ENCODE results near the gene IZUMO1.
A peak's percentile ranks its signal among the peaks of the same experiment; 100 is the strongest.

IZUMO1 gene

DNA sequence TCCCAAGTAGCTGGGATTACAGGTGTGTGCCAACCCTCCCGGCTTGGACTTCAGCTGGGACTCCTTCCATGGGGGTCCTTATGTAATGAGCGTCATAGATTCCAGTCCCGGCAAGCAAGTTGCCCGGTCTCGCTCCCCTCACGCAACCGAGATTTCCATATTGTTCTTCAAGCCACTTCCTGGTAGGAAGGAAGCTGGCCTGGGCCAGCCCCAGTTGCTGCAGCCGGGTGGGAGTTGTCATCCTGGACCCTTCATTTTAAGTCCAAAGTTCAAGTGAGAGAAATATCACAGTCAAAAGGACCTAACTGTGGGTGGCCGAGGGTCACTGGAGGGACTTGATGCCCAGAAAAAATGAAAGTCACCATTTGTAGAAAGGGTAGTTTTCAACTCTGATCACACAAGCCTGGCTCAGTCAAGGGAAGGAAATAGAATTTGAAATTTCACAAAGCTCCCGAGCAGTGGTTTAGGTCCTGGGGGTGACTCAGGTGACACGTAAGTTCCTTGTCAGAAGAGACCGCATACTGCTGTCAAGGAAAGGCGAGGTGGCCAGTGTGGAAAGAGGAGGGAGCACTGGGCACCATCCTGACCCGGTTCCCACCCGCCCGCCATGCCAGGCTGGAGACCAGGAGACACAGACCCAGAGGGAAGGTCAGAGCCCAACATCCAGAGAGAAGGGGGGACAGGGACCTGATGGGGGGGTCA lies 13.9 kb upstream of the IZUMO1 start:
- TF ChIP-seq, protein P1, sequence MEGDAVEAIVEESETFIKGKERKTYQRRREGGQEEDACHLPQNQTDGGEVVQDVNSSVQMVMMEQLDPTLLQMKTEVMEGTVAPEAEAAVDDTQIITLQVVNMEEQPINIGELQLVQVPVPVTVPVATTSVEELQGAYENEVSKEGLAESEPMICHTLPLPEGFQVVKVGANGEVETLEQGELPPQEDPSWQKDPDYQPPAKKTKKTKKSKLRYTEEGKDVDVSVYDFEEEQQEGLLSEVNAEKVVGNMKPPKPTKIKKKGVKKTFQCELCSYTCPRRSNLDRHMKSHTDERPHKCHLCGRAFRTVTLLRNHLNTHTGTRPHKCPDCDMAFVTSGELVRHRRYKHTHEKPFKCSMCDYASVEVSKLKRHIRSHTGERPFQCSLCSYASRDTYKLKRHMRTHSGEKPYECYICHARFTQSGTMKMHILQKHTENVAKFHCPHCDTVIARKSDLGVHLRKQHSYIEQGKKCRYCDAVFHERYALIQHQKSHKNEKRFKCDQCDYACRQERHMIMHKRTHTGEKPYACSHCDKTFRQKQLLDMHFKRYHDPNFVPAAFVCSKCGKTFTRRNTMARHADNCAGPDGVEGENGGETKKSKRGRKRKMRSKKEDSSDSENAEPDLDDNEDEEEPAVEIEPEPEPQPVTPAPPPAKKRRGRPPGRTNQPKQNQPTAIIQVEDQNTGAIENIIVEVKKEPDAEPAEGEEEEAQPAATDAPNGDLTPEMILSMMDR (conservative IDR thresholded peaks at IDR 0.05; ENCODE audit: low read depth, low read length): no peak
- H4K20me1 ChIP-seq (ENCODE audit: insufficient read depth): no peaks in the 10 kb centered on the region
- H3K79me2 ChIP-seq (ENCODE audit: insufficient read depth, low read depth): no peaks in the 10 kb centered on the region
- H3K27me3 ChIP-seq (ENCODE audit: insufficient read depth, low read depth): peaks cover 64% of the 10 kb centered on the region
- H3K4me1 ChIP-seq (ENCODE audit: low read depth, poor library complexity, severe bottlenecking): peaks cover 3% of the 10 kb centered on the region
- no peak overlapping the region for H3K27ac ChIP-seq
- H3K4me3 ChIP-seq (IDR thresholded peaks at IDR 0.05; ENCODE audit: insufficient read depth, low read depth, low read length): no peak overlapping the region
- H3K4me2 ChIP-seq: no peak overlapping the region
- H2AFZ ChIP-seq (ENCODE audit: low read depth): peak overlapping the region; percentile 18; the same call in 1 of the 2 replicates
- H3K36me3 ChIP-seq (ENCODE audit: insufficient read depth): no peaks in the 10 kb centered on the region
- H3K9ac ChIP-seq: no peak overlapping the region

DNA sequence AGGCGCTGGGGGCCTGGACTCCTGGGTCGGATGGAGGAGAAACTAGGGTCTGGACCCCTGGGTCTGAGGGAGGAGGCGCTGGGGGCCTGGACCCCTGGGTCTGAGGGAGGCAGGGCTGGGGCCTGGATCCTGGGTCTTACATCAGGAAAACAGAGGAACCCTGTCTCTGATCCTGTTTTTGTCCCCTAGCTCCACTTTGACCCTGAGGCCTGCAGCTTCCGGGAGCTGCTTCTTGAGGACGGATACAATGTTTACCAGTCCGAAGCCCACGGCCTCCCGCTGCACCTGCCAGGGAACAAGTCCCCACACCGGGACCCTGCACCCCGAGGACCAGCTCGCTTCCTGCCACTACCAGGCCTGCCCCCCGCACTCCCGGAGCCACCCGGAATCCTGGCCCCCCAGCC lies 11.0 kb upstream of the IZUMO1 start:
- Histone ChIP-seq H4K20me1 (ENCODE audit: insufficient read depth) (no peaks in the 10 kb centered on the region), H3K4me3 (IDR thresholded peaks at IDR 0.05; ENCODE audit: insufficient read depth, low read depth, low read length) (no peak overlapping the region), H3K27me3 (ENCODE audit: insufficient read depth, low read depth) (peaks cover 51% of the 10 kb centered on the region), H3K4me1 (ENCODE audit: low read depth, poor library complexity, severe bottlenecking) (peaks cover 14% of the 10 kb centered on the region), H3K79me2 (ENCODE audit: insufficient read depth, low read depth) (no peaks in the 10 kb centered on the region), H3K4me2 (no peak overlapping the region), H3K27ac (no peak overlapping the region), H3K36me3 (ENCODE audit: insufficient read depth) (no peaks in the 10 kb centered on the region), H2AFZ (ENCODE audit: low read depth) (no peak overlapping the region), H3K9ac (no peak overlapping the region)
- TF ChIP-seq, protein P1 (conservative IDR thresholded peaks at IDR 0.05; ENCODE audit: low read depth, low read length): no peak

DNA sequence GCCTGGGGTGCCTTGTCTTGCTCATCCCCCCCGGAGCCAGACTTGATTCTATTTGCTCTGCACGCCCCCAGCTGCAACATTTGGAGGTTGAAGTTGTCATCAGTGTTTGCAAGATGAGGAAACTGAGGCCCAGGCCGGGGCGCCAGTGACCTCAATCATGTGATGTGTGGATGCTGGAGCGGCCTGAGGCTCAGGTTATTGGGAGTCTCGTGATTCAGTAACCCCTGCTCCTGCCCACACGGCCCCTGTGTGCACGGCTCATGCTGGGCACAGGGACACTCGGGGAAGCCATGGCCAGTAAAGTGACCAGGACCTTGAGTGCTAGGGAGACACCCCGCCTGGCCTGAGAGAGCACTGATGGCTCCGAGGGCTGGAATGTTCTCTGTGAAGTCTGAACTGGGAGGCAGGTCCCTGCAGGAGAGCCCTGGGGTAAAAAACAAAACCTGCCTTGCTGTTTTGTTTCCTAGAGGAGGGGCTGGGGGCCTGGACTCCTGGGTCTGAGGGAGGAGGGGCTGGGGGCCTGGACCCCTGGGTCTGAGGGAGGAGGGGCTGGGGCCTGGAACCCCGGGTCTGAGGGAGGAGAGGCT lies 10.5 kb upstream of the IZUMO1 start:
- H3K36me3 ChIP-seq (ENCODE audit: insufficient read depth): no peaks in the 10 kb centered on the region
- H3K9ac ChIP-seq: no peak overlapping the region
- no peak overlapping the region for H3K27ac ChIP-seq
- H2AFZ ChIP-seq (ENCODE audit: low read depth): no peak overlapping the region
- no peaks in the 10 kb centered on the region for H4K20me1 ChIP-seq (ENCODE audit: insufficient read depth)
- peaks cover 14% of the 10 kb centered on the region for H3K4me1 ChIP-seq (ENCODE audit: low read depth, poor library complexity, severe bottlenecking)
- no peaks in the 10 kb centered on the region for H3K79me2 ChIP-seq (ENCODE audit: insufficient read depth, low read depth)
- H3K4me3 ChIP-seq (IDR thresholded peaks at IDR 0.05; ENCODE audit: insufficient read depth, low read depth, low read length): no peak overlapping the region
- TF ChIP-seq, protein P1 (conservative IDR thresholded peaks at IDR 0.05; ENCODE audit: low read depth, low read length): no peak
- H3K27me3 ChIP-seq (ENCODE audit: insufficient read depth, low read depth): peaks cover 51% of the 10 kb centered on the region
- H3K4me2 ChIP-seq: no peak overlapping the region

DNA sequence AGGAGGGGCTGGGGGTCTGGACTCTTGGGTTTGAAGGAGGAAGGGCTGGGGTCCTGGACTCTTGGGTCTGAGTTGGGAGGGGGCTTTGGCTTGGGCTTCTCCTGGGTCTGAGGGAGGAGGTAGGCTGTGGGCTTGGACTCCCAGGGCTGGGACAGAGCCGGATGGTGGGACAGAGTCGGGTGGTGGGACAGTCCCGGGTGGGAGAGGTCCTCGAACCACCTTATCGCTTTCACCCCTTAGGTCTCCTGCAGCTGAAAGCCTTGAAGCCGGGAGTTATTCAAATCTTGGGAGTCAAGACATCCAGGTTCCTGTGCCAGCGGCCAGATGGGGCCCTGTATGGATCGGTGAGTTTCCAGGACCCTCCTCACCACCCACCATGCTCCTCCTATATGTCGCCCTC lies 10.0 kb upstream of the IZUMO1 start:
- H3K4me1 ChIP-seq (ENCODE audit: low read depth, poor library complexity, severe bottlenecking): peaks cover 14% of the 10 kb centered on the region
- no peak overlapping the region for H3K9ac ChIP-seq
- H2AFZ ChIP-seq (ENCODE audit: low read depth): no peak overlapping the region
- H3K36me3 ChIP-seq (ENCODE audit: insufficient read depth): no peaks in the 10 kb centered on the region
- no peak overlapping the region for H3K4me3 ChIP-seq (IDR thresholded peaks at IDR 0.05; ENCODE audit: insufficient read depth, low read depth, low read length)
- H3K4me2 ChIP-seq: no peak overlapping the region
- H3K79me2 ChIP-seq (ENCODE audit: insufficient read depth, low read depth): no peaks in the 10 kb centered on the region
- no peaks in the 10 kb centered on the region for H4K20me1 ChIP-seq (ENCODE audit: insufficient read depth)
- peaks cover 53% of the 10 kb centered on the region for H3K27me3 ChIP-seq (ENCODE audit: insufficient read depth, low read depth)
- TF ChIP-seq, protein P1 (conservative IDR thresholded peaks at IDR 0.05; ENCODE audit: low read depth, low read length): no peak
- no peak overlapping the region for H3K27ac ChIP-seq

Data from KMS-11 (cell line).